GM12873 (cell line): ENCODE data around the gene IER5.

Source experiments
- TF ChIP-seq, protein P1 (sequence below): IDR thresholded peaks from 2 replicates; pipeline ENCODE4 v1.5.1; 2012; ENCODE audit warnings: low read depth, mild to moderate bottlenecking, moderate library complexity, low read length, control low read depth; ENCODE audit not compliant: insufficient read depth; ENCODE audit errors: missing control alignments

The IER5 gene

DNA sequence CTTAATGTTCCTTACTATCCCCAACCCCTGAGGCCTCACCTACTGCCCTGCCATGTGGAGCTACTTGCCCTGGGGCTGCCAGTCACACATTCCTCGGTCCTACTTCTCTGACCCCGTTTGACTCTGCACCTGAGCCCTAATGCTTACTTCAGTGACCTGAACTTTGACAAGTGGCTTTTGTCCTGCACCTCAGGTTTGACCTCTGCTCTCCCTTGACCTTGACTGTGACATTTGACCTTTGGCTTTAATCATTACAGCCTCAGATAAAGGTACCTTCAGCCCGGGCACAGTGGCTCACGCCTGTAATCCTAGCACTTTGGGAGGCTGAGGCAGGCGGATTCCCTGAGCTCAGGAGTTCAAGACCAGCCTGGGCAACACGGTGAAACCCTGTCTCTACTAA is 31.9 kb upstream of the IER5 start:
- TF ChIP-seq, protein P1, sequence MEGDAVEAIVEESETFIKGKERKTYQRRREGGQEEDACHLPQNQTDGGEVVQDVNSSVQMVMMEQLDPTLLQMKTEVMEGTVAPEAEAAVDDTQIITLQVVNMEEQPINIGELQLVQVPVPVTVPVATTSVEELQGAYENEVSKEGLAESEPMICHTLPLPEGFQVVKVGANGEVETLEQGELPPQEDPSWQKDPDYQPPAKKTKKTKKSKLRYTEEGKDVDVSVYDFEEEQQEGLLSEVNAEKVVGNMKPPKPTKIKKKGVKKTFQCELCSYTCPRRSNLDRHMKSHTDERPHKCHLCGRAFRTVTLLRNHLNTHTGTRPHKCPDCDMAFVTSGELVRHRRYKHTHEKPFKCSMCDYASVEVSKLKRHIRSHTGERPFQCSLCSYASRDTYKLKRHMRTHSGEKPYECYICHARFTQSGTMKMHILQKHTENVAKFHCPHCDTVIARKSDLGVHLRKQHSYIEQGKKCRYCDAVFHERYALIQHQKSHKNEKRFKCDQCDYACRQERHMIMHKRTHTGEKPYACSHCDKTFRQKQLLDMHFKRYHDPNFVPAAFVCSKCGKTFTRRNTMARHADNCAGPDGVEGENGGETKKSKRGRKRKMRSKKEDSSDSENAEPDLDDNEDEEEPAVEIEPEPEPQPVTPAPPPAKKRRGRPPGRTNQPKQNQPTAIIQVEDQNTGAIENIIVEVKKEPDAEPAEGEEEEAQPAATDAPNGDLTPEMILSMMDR: no peak

DNA sequence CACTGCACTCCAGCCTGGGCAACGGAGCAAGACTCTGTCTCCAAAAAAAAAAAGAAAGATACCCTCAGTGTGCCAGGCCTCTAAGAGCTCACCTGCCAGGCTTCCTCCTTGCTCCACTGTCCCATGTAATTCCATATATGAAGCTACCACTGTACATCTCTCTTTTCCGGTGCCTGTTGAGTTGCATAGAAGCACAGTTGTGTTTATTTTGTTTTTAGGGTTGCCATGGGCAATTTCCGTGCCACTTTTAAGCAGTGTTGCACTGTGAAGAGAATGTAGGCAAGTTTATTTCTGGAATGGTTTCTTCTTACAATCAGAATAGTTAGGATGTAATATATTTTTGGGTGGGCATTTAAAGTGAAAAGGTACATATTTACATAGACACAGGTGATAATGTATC is 31.4 kb upstream of the IER5 start:
- TF ChIP-seq, protein P1: no peak

DNA sequence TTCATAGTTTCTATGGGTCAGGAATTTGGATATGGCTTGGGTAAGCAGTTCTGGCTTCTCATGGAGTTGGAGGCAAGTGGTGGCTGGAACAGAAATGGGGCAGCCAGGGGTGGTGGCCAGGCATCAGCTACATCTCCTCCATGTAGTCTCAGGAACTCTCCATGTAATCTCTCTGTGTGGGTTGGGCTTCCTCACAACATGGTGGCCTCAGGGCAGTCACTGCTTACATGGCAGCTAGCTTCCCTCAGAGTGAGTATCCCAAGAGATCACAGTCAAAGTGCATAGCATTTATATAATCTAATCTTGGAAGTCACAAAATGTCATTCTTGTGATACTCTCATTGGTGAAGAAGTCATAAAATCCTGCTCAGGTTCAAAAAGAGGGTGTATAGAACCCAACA is 29.1 kb upstream of the IER5 start:
- TF ChIP-seq, protein P1: no peak

DNA sequence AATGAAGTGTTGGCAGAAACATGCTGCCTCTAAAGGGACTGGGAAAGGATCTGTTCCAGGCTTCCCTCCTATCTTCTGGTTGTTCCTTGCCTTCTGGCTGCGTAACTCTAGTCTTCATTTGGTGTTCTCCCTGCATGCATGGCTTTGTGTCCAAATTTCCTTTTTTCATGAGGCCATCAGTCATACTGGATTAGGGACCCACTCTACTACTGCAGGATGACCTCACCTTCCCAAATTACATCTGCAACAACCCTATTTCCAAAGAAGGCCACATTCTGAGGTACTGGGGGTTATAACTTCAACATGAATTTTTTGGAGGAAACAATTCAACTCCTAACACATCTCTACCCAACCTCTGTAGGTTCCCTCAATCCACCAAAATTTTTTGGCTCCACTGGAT is 28.4 kb upstream of the IER5 start:
- TF ChIP-seq, protein P1: no peak

DNA sequence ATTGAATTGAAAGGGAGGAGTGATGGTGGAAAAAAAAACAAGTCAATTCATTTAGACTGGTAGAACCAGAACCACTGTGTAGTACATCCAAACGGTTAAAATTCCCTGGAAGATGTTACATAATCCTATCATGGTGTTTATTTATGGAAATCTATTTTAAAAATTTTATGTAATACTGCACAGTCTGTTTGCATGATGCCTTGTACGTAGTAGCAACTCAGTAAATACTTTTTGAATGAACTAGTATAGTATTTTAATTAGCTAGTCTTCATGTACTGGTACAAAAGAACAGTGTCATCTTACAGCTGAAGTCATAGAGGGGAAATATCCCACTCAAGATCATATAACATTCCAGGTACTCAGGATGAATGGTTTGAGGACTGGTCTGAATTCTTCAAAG is 27.0 kb upstream of the IER5 start:
- TF ChIP-seq, protein P1: no peak

DNA sequence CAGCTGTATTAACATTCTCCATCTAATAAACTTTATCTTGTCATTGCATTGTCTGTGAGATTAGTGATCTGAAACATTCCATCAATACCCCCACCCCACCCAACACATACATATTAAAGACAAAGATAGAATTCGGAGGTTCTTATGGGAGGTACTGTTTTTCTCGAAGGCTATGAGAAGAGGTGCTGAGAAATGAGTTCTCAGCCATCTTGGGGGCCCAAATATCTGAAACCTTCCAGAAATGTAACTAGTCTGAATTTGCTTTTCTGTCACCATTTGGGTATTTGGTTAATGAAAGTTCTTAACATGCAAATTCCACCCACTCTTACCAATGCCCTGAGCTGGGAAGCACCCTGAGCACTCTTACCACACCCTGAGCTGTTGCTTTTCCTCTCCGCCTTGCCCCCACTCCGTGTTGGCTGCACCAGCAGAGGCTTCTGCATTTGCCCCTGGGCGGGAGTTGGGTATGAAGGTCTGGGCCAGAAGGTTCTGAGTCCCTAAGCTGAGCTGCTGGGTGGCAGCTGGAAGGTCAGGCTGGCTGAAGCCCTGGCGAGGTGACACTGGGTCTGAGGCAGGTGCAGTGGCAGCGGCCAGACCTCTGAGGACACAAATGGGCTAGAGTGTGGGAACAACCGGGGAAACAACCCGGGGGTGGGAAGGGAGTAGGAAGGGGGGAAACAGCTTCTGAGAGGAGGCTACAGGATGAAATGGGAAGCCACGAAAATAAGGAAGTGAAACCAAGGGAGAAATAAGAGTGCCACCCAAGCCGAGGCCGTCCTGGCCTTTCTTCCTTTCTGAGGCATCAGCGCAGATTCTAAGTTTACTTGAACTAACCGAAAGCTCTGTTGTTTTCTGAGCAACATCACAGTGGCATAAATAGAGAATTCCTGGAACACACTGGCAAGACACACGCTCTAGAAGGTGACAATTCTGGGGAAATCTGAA is 26.3 kb upstream of the IER5 start:
- TF ChIP-seq, protein P1: no peak

DNA sequence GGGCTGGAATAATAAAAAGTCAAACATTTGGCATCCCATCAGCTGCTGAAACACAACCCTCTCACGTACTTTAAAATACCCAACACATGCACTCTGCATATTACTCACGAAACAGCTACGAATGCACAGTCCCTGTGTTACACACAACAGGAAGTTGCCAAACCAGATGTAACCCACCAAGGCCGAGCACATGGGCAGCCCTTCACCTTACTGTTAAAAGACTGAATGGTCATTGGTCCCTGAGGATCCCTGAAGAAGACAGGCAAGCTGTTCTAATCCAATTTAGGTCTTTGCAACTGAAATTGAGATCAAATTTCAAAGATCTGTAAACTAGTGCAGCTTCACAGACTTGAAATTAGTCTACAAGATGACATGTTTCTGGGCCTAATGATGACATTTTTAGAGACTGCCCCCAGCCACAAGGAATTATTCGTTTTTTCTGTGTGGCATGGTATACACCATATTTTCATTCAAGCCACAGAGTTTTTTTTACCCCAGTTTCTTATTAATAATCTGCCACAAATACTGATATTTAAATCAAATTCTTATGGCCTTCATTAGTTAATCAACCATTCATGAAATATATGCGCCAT is 25.6 kb upstream of the IER5 start:
- TF ChIP-seq, protein P1: no peak
